AML-193 (cell line): ENCODE measurements around the gene PRKN.
"Not testable (repeated sequence)": the region's sequence is repeated elsewhere in the genome, so short reads cannot be mapped to it uniquely, and the experiment has no call there.

Experiments
- DNase-seq, 2 experiments: peaks; one replicate each; lab custom pipeline; 2025; lab: John Stamatoyannopoulos, UW

PRKN gene

GRCh38 chr6:162710936-162711335 lies 16.6 kb downstream of the PRKN start:
- no peak for DNase-seq

GRCh38 chr6:162710419-162710818 lies 17.1 kb downstream of the PRKN start:
- no peak for DNase-seq

GRCh38 chr6:162709431-162709830 lies 18.1 kb downstream of the PRKN start:
- DNase-seq = no peak

GRCh38 chr6:162708971-162709370 lies 18.6 kb downstream of the PRKN start:
- no peak for DNase-seq

- DNase-seq = no peak
Observed at GRCh38 chr6:162706232-162706631, 21.3 kb downstream of the PRKN start.

- DNase-seq = no peak
Observed at GRCh38 chr6:162705736-162706135, 21.8 kb downstream of the PRKN start.

GRCh38 chr6:162704001-162704400 lies 23.6 kb downstream of the PRKN start:
- no peak for DNase-seq

- no peak for DNase-seq
Observed at GRCh38 chr6:162702446-162702845, 25.1 kb downstream of the PRKN start.

GRCh38 chr6:162701551-162701950 lies 26.0 kb downstream of the PRKN start:
- no peak for DNase-seq

- no peak for DNase-seq
Observed at GRCh38 chr6:162700966-162701365, 26.6 kb downstream of the PRKN start.

GRCh38 chr6:162699961-162700360 lies 27.6 kb downstream of the PRKN start:
- no peak for DNase-seq

GRCh38 chr6:162698440-162698839 lies 29.1 kb downstream of the PRKN start:
- DNase-seq = no peak

- no peak for DNase-seq
Observed at GRCh38 chr6:162697872-162698403, 29.6 kb downstream of the PRKN start.

- DNase-seq = no peak
Observed at GRCh38 chr6:162690158-162690557, 37.4 kb downstream of the PRKN start.

- DNase-seq = no peak
Observed at GRCh38 chr6:162688751-162689345, 38.7 kb downstream of the PRKN start.

- no peak for DNase-seq
Observed at GRCh38 chr6:162685586-162685985, 42.0 kb downstream of the PRKN start.

- DNase-seq = no peak
Observed at GRCh38 chr6:162684961-162685360, 42.6 kb downstream of the PRKN start.

- no peak for DNase-seq
Observed at GRCh38 chr6:162684052-162684451, 43.5 kb downstream of the PRKN start.

GRCh38 chr6:162683135-162683534 lies 44.4 kb downstream of the PRKN start:
- DNase-seq = no peak

GRCh38 chr6:162681447-162681846 lies 46.1 kb downstream of the PRKN start:
- no peak for DNase-seq

GRCh38 chr6:162680871-162681270 lies 46.7 kb downstream of the PRKN start:
- DNase-seq = no peak

GRCh38 chr6:162680367-162680766 lies 47.2 kb downstream of the PRKN start:
- DNase-seq = no peak

- DNase-seq = no peak
Observed at GRCh38 chr6:162679681-162680080, 47.9 kb downstream of the PRKN start.

GRCh38 chr6:162678896-162679295 lies 48.7 kb downstream of the PRKN start:
- DNase-seq = not testable (repeated sequence)
